Tibial artery (tissue), 4 donors: ENCODE results near the gene DOCK1.

ENCODE experiments used
- DNase-seq, 2 donors: peaks; one replicate each; pipeline ENCODE4 v3.0.0-alpha.2; 2019
- H3K27ac ChIP-seq, 2 donors: fragments of 200-600 bp; sonication (generic) in 1 of 2; 1 replicate in 1 of 2; 2 replicates in 1 of 2; pipeline ENCODE4 v1.5.1; 2018 to 2019; ENCODE audit warnings: mild to moderate bottlenecking in 1 of 2
- H3K27me3 ChIP-seq, 2 donors: fragments of 200-600 bp; sonication (generic) in 1 of 2; one replicate each; pipeline versions ENCODE4 v1.5.1 to v1.6.0; 2016 to 2019
- H3K36me3 ChIP-seq, 3 donors: fragments of 200-600 bp; sonication (generic) in 2 of 3; one replicate each; pipeline ENCODE4 v1.5.1; 2016 to 2019; ENCODE audit warnings: mild to moderate bottlenecking in 2 of 3
- H3K4me1 ChIP-seq, 4 donors: fragments of 200-600 bp; sonication (generic) in 2 of 4; 1 replicate in 3 of 4; 2 replicates in 1 of 4; pipeline ENCODE4 v1.5.1; 2016 to 2019
- H3K4me3 ChIP-seq, 2 donors: fragments of 200-600 bp; sonication (generic) in 1 of 2; 1 replicate in 1 of 2; 2 replicates in 1 of 2; pipeline ENCODE4 v1.5.1; 2018 to 2019; ENCODE audit warnings: mild to moderate bottlenecking in 2 of 2
- H3K9me3 ChIP-seq, 3 donors: fragments of 200-600 bp; sonication (generic) in 1 of 3; one replicate each; pipeline ENCODE4 v1.5.1; 2016 to 2019
- CTCF ChIP-seq, 2 experiments: fragments of 200-600 bp in 1 of 2; fragments of 450-650 bp in 1 of 2; IDR thresholded peaks; one replicate each; pipeline ENCODE4 v1.5.1; 2017 to 2019; ENCODE audit warnings: antibody characterized with exemption in 2 of 2, mild to moderate bottlenecking in 1 of 2, moderate library complexity in 1 of 2
- intact Hi-C: fragments of 100-400 bp; cut with DNase I; formaldehyde crosslinking; loops from one replicate; pipeline ENCODE4 v1.15.0; 2023; ENCODE audit warnings: low total_unique reads

The DOCK1 gene

DNA sequence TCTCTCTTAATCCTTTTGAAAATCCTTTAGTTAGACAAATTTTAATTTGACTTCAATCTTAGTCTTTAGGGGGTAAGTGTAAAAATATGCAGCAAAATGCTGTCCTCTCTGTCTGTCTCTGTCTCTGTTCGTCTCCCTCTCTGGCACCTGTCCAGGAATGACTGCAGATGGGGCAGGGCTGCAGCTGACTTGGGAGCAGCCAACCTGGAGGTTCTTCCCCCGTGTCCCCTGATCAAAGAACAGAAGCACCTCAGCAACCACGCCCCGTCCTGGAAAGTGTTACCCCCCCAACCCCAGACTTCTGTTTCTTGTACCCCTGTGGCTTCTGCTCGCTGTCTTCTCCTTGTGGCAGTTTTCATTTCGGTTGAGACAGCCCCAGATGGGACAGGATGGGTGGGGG, 502.3 kb downstream of the DOCK1 start:
- DNase-seq: no peak
- no peak for TF ChIP-seq CTCF (IDR thresholded peaks at IDR 0.05)
- Histone ChIP-seq H3K9me3 (no peaks in the 10 kb centered on the region), H3K4me1 (peaks cover 0 to 18% (median 3%) of the 10 kb centered on the region in 4 donors), H3K27ac (no peak overlapping the region), H3K4me3 (no peak overlapping the region), H3K36me3 (peaks cover 8 to 64% (median 13%) of the 10 kb centered on the region in 3 donors), H3K27me3 (no peaks in the 10 kb centered on the region)
- intact Hi-C loops: loop anchor here (2.0 kb wide), 1 partner anchor 45 kb away; no protein-coding TSS in a partner anchor

GRCh38 chr10:127408112-127408710, 503.0 kb downstream of the DOCK1 start:
- intact Hi-C loops: no loop called here
- Histone ChIP-seq H3K27ac (no peak overlapping the region), H3K36me3 (peaks cover 8 to 68% (median 13%) of the 10 kb centered on the region in 3 donors), H3K27me3 (no peaks in the 10 kb centered on the region), H3K4me1 (peaks cover 0 to 12% (median 3%) of the 10 kb centered on the region in 4 donors), H3K9me3 (no peaks in the 10 kb centered on the region), H3K4me3 (no peak overlapping the region)
- TF ChIP-seq CTCF (IDR thresholded peaks at IDR 0.05): no peak
- DNase-seq: no peak

GRCh38 chr10:127408733-127409132, 503.5 kb downstream of the DOCK1 start:
- H3K27me3 ChIP-seq: no peaks in the 10 kb centered on the region
- H3K36me3 ChIP-seq: peaks cover 8 to 68% (median 13%) of the 10 kb centered on the region in 3 donors
- H3K4me3 ChIP-seq: no peak overlapping the region
- H3K9me3 ChIP-seq: no peaks in the 10 kb centered on the region
- H3K4me1 ChIP-seq: peaks cover 0 to 12% (median 3%) of the 10 kb centered on the region in 4 donors
- H3K27ac ChIP-seq: no peak overlapping the region
- intact Hi-C loops: no loop called here
- no peak for DNase-seq
- no peak for TF ChIP-seq CTCF (IDR thresholded peaks at IDR 0.05)

DNA sequence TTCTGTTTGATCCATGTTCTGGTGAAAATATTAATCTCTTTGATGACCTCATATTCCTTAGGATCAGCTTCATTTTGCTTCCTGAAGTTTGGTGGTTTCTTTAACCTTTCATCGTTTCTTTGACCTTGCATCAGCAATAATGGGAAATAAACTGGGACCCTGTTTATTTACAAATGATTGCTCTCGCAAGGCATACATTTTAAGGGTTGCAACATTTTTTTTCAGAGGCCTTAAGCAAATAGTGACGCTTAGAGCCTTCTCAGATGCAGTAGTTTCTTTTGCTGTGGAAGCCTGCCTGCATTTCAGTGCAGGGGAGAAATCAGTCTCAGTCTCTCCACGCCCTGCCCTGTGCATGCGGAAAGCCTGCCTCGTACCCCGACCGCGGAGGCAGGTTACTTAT, 504.8 kb downstream of the DOCK1 start:
- no peak for DNase-seq
- Histone ChIP-seq H3K4me1 (peaks cover 0 to 6% (median 3%) of the 10 kb centered on the region in 4 donors), H3K27me3 (no peaks in the 10 kb centered on the region), H3K27ac (no peak overlapping the region), H3K36me3 (peaks cover 8 to 64% (median 16%) of the 10 kb centered on the region in 3 donors), H3K9me3 (no peaks in the 10 kb centered on the region), H3K4me3 (no peak overlapping the region)
- intact Hi-C loops: no loop called here
- TF ChIP-seq CTCF (IDR thresholded peaks at IDR 0.05): no peak

- Histone ChIP-seq H3K9me3 (no peaks in the 10 kb centered on the region), H3K4me1 (no peaks in the 10 kb centered on the region), H3K27ac (no peak overlapping the region), H3K4me3 (no peak overlapping the region), H3K36me3 (peaks cover 8 to 70% (median 19%) of the 10 kb centered on the region in 3 donors), H3K27me3 (no peaks in the 10 kb centered on the region)
- DNase-seq: no peak
- no peak for TF ChIP-seq CTCF (IDR thresholded peaks at IDR 0.05)
- intact Hi-C loops: no loop called here
These were observed 505.8 kb downstream of the DOCK1 start for GRCh38 chr10:127411062-127411461.
